22Rv1 (cell line): ENCODE measurements around the gene FIZ1.

Experiments used
- ZFX ChIP-seq: fragments of 450-650 bp; IDR thresholded peaks from 2 replicates; pipeline ENCODE4 v1.6.1; 2017; ENCODE audit warnings: antibody characterized with exemption, borderline replicate concordance
- TF ChIP-seq, protein P1 (sequence below): fragments of 450-650 bp; IDR thresholded peaks from 2 replicates; pipeline ENCODE4 v1.5.1; 2017; ENCODE audit warnings: mild to moderate bottlenecking

DNA sequence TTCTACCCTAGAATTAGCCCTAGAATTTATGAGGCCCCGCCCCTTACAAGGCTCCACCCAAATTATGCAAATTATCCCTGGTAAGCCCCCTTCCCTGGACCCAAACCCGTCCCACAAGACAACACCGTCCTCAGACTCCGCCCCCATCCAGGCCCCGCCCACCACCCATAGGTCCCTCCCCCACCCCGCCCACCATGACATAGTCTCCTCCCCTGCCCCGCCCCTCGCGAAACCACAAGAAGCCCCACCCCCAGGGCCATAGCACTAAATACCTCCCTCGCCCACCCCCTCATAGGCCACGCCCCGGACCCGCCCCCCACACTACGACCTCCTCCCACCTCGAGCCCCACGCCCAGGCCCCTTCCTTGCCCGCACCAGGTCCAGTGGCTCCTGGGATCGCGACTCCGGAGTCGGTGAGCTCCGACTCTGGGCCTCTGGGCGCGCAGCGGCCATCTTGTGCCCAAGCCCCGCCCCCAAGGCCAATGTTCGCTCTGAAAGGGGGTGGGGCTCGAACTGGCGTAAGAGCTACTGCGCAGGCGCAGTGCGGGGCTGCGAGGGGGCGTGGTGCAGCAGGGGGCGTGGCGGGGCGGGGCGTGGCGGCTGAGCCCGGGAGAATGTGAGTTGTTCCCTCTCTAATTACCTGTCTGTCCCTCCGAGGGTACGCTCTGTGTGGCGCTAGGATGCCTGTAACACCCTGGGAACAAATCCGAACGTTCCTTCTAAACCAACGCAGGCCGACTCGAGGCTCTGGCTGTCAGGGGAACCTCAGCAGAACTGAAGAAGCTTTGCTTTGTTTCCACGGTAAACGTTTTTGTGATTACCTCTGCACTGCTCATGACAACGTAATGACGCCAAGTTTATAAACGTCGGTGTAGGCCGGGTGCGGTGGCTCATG, 25.0 kb upstream of the FIZ1 start, which contains the start of gene ZNF784:
- TF ChIP-seq, protein P1, sequence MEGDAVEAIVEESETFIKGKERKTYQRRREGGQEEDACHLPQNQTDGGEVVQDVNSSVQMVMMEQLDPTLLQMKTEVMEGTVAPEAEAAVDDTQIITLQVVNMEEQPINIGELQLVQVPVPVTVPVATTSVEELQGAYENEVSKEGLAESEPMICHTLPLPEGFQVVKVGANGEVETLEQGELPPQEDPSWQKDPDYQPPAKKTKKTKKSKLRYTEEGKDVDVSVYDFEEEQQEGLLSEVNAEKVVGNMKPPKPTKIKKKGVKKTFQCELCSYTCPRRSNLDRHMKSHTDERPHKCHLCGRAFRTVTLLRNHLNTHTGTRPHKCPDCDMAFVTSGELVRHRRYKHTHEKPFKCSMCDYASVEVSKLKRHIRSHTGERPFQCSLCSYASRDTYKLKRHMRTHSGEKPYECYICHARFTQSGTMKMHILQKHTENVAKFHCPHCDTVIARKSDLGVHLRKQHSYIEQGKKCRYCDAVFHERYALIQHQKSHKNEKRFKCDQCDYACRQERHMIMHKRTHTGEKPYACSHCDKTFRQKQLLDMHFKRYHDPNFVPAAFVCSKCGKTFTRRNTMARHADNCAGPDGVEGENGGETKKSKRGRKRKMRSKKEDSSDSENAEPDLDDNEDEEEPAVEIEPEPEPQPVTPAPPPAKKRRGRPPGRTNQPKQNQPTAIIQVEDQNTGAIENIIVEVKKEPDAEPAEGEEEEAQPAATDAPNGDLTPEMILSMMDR = no peak
- TF ChIP-seq ZFX = no peak
